NCI-H1436 treated with DMSO at 0.1 percent for 48 hours (cell line): Measurements from ENCODE around the gene SPATA16.
"Not testable (repeated sequence)": the region's sequence is repeated elsewhere in the genome, so short reads cannot be mapped to it uniquely, and the experiment has no call there.

Experiments used
- DNase-seq: peaks from one replicate; lab custom pipeline; 2025; lab: John Stamatoyannopoulos, UW

SPATA16 gene

DNA sequence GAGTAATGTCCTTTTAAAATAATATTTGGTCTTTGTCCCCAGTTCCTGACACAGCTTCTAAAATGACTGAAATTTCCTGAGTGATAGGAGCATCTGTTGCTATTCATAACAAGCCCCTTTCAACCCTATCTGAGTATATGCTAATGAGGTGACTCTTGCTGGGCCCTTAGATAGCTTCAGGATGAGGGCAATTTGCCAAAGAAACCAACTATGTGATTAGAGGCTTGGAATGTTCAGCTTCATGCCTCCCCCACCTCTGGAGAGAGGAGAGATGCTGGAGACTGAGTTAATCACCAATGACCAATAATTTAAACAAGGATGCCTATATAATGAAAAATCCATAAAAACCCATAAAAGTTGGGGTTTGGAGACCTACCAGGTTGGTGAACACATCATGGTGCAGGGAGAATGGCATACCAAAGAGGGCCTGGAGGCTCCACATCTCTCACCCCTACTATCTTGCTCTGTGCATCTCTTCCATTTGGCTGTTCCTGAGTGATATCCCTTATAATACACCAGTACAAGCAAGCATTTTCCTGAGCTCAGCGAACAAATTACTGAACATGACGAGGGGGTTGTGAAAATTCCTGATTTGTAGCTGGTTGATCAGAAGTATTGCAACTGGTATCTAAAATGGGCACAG lies 201.3 kb downstream of the SPATA16 start:
- DNase-seq, result no peak

GRCh38 chr3:172938788-172939187 lies 202.2 kb downstream of the SPATA16 start:
- no peak for DNase-seq

GRCh38 chr3:172931746-172932285 lies 209.2 kb downstream of the SPATA16 start:
- DNase-seq, result no peak

- no peak for DNase-seq
These were observed 211.6 kb downstream of the SPATA16 start for GRCh38 chr3:172929451-172929850.

GRCh38 chr3:172924546-172924945 lies 216.5 kb downstream of the SPATA16 start:
- no peak for DNase-seq

- no peak for DNase-seq
These were observed 221.7 kb downstream of the SPATA16 start for GRCh38 chr3:172919297-172919683.

DNA sequence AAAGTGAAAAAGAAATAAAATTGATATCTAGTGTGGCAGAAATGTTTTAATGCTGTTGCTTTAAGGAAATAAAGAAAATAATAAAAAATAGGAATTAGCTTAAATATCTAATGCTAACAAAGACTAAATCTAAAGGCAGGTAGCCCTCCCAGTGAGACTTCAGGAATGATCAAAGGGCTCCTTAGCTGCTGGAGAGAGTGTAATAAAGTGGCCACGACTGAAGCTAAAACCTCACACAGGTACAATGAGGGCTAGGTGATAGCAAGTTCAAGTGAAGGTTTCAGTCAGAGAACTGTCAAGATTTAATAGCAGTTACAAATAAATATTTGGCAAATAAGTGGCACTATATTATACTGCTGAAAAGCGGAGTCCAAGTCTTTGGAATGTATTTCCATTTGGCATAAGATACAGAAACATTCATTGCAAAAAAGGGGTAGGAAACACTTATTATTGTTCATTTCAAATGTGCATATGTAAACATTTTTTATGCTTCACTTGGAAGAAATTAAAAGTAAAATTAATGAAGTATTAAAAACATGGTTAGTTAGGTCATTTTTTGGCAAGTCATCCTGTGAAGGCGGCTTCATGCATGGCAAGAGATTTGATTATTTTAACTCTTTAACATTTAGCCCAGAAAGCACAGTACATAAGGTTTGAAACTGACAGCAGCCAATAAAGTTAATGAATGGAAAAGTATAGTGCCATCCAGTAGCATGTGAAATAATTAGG lies 222.3 kb downstream of the SPATA16 start:
- no peak for DNase-seq

DNA sequence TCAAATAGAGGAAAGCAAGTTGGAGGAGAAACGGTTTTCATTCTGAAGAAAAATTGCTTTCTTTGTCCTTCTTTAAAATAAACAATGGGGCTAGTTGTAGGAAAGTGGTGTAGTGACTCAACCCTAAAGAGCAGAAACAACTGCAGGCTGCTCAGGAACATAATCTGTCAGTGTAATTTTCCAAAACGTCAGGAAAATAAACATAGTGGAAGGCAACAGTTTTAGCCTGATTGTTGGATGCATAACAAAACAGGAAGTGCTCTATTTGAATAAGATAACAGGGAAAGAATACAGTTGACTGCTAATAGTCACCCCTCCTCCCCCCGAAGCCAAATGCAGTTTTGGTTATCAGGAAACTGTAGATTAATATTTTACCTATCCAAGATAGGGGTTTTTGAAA lies 222.9 kb downstream of the SPATA16 start:
- DNase-seq, result peak; percentile 82

DNA sequence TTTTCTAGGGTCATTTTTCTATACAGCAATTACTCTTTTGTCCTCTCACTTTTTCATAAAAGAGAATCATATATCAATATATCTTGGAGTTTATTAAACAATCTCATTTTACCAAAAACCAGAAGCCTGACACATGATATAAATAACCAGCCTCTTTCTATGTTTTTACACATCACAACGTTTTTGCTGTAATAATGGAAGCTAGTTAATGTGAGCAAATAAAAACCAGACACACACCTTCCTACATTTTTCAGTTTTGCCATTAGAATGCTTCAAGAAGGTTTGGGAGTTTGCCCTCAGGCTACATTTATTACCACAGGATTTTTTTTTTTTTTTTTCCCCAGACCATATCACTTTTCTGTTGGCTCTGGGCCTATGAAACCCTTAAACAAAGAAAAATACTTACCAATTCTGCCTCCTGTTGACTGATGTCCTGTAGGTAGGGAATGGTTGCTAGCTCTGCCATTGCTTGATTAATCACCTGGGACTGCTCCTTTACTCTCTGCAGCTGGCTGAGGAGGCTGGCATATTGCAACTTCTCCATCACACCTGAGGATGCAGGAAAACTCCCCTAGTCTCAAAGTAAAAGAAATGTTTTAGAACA lies 225.0 kb downstream of the SPATA16 start:
- DNase-seq, result peak; percentile 65

GRCh38 chr3:172914854-172915253 lies 226.2 kb downstream of the SPATA16 start:
- DNase-seq, result no peak

- no peak for DNase-seq
These were observed 227.0 kb downstream of the SPATA16 start for GRCh38 chr3:172913911-172914655.

DNA sequence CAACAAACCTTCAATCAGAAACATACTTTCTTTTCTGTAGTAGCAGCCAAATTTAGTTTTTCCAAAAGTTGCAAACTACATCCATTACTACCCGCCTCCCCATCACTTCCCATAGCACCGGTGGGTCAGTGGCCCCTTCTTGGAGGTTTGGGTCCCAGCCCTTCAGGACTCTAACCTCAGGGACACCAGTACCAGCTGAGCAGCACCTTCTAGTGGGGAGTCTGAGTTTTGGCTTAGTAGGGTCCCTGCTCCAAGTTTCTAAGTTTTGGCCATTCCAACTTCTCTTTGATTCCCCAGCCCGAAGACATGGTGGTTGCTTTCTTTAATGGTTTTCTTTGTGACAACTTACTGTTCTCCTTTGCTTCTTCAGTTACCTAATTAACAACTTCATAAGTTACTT lies 229.9 kb downstream of the SPATA16 start:
- DNase-seq, result no peak

- peak; percentile 19 for DNase-seq
These were observed 232.2 kb downstream of the SPATA16 start for GRCh38 chr3:172908771-172909270.

DNA sequence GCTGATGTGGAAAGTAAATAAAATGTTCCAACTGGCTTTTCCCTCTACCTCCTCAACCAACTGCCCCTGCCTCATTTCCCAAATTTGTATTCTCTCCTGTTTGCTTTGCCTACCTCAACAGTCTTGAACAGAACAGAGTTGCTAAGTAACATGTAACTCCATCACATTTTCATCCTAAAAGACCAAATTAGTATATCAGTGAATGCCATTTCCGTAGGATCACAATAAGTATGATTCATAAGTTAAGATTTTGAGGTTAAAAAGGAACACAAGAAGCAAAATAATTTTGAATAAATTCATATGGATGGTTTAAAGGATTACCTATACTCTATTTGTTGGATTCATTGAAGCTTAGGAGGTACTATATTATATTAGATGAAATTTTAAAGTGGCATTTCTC lies 235.6 kb downstream of the SPATA16 start:
- no peak for DNase-seq

DNA sequence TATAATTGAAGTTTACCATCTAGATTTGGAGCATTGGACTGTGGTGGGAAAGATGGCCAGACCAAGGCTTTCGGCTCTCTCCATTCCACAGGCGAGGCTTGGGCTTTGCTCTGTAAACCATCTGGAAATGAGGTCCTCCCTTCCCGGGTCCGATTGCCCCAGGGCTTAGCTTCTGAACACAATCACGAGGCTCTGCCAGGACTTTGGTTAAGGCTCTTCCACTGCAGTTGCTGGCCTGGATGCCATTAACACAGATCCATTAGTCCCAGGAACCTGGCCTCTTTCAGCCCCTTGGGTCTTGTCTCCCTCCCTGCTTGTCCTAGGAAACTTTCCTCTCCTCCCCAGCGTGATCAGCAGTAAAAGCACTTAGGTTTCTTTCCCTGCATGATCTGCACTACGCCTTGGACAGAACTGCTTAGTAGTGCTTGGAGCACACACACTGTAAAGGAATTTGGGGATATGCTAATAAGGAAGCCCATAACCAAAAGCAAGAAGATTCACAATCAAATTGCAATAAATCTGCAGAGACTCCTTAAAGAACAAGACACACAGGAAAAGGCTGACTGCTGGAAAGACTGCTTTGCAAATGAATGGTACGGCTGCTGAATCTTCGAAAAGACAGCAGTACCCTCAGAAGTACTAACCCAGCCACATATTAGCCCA lies 236.2 kb downstream of the SPATA16 start:
- DNase-seq, result no peak

DNA sequence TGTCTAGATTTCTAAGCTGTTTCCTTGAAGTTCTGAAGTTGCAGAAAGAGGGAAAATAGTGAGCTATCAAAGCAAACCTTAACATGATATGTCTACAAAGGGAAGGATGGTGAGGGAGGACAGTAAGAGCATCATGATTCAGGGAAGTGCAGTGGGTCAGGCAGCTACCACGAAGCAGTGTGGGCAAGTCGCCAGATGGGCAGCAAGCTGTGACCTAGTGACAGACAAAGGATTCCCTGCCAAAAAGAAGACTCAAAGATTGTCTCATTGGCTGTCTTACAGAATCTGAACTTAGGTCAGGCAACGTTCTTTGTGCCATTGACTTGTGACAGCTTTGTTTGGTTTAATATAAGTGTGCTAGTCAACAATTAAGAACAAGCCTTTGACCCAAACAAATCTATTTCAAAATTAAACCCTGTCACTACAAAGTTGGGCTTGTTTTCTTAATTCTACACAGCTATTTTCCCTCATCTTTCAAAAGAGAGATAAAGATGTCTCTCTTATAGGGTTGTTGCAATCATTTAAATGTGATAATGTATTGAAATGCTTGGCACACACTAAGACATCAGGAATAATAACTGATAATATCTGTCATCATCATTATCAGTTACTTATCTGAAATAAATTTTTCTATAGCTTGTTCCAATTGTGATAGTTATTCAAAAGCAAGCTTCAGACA lies 237.3 kb downstream of the SPATA16 start:
- DNase-seq, result no peak

- DNase-seq, result no peak
These were observed 248.9 kb downstream of the SPATA16 start for GRCh38 chr3:172892158-172892557.

GRCh38 chr3:172885704-172886103 lies 255.3 kb downstream of the SPATA16 start:
- no peak for DNase-seq

- no peak for DNase-seq
These were observed 258.5 kb downstream of the SPATA16 start for GRCh38 chr3:172882563-172882962.

DNA sequence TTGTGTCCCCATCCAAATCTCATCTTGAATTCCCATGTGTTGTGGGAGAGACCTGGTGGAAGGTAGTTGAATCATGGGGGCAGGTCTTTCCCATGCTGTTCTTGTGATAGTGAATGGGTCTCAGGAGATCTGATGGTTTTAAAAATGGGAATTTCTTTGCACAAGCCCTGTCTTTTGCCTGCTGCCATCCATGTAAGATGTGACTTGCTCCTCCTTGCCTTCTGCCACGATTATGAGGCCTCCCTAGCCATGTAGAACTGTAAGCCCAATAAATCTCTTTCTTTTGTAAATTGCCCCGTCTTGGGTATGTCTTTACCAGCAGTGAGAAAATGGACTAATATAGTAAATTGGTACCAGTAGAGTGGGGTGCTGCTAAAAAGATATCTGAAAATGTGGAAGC lies 261.7 kb downstream of the SPATA16 start:
- not testable (repeated sequence) for DNase-seq

DNA sequence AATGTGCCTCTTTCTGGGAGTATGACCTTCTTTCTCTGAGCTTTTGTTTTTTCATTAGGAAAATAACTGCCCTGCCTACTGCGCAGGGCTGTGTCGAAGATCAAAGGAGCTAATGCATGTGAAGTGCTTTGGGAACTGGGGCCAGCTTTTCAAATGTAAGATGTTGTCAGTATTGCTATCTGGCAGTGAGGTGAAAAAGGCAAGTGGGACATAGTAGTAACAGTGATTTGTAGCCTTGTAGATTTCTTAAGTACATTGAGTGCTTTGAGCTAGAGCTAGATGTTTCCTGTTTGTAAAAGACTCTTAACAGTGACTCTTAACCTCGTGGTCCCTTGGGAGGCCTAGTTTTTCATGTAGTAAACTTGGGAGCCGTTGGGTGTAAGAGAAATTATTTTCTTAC lies 264.0 kb downstream of the SPATA16 start:
- DNase-seq, result peak; percentile 28
